Central memory CD8-positive, alpha-beta T cell (primary cell): ENCODE results near the gene SAG.
A peak's percentile ranks its signal among the peaks of the same experiment; 100 is the strongest.

Experiments
- ATAC-seq: fragments of 150-1000 bp; cut with Tn5 transposase; replicated peaks from 2 replicates; pipeline ENCODE4 v1.10.0; 2022; ENCODE audit warnings: mild to moderate bottlenecking, moderate FRiP score, moderate number of reproducible peaks; ENCODE audit not compliant: poor library complexity, severe bottlenecking; ENCODE audit errors: extremely low read depth
- DNase-seq, 2 donors: peaks; one replicate each; pipeline ENCODE4 v3.0.0; 2021; ENCODE audit warnings: low spot score in 2 of 2
- H3K27ac Mint-ChIP-seq: one replicate; pipeline ENCODE4 v1.8.0; 2022; ENCODE audit warnings: low read depth, mild to moderate bottlenecking, moderate library complexity, mixed read lengths
- H3K27me3 Mint-ChIP-seq: one replicate; pipeline ENCODE4 v1.8.0; 2022; ENCODE audit warnings: mixed read lengths
- H3K36me3 Mint-ChIP-seq: one replicate; pipeline ENCODE4 v1.8.0; 2022; ENCODE audit warnings: mild to moderate bottlenecking, moderate library complexity, mixed read lengths; ENCODE audit not compliant: insufficient read depth
- H3K4me1 Mint-ChIP-seq: one replicate; pipeline ENCODE4 v1.8.0; 2022; ENCODE audit warnings: mixed read lengths
- H3K4me3 Mint-ChIP-seq: one replicate; pipeline ENCODE4 v1.8.0; 2022; ENCODE audit warnings: mild to moderate bottlenecking, moderate library complexity, mixed read lengths
- H3K9me3 Mint-ChIP-seq: one replicate; pipeline ENCODE4 v1.8.0; 2022; ENCODE audit warnings: mixed read lengths

The SAG gene

DNA sequence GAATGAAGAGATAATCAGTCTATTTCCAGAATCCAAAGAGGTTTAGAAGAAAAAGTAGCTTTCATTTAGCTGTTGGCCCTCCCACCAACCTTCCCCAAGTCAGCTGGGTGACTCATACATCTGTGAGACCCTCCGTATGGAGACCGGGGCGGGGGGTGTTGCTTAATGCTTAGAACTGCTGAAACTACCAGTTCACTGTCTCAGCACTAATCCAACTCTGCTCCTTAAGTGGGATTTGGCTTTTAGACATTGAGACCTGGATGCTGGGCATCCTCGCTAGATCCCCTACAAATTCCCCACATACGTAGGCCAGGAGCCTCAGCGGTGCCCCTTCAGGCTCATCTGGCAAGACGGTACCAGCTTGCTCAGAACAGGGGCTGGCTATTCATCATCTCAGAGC, at the start of gene SAG:
TSS of gene SAG (plus strand) at position 252 of the 400 bp plus-strand sequence. CDS start 1,374 bp downstream, outside the sequence.
- peak within 1 kb of the TSS; percentile 65 for H3K27ac Mint-ChIP-seq
- H3K4me1 Mint-ChIP-seq = peaks cover 7% of the 10 kb centered on the region
- H3K9me3 Mint-ChIP-seq = no peaks in the 10 kb centered on the region
- no peak within 1 kb of the TSS for H3K4me3 Mint-ChIP-seq
- DNase-seq (no peak), ATAC-seq (no peak)
- H3K27me3 Mint-ChIP-seq = no peaks in the 10 kb centered on the region
- peaks cover 2% of the 10 kb centered on the region for H3K36me3 Mint-ChIP-seq

DNA sequence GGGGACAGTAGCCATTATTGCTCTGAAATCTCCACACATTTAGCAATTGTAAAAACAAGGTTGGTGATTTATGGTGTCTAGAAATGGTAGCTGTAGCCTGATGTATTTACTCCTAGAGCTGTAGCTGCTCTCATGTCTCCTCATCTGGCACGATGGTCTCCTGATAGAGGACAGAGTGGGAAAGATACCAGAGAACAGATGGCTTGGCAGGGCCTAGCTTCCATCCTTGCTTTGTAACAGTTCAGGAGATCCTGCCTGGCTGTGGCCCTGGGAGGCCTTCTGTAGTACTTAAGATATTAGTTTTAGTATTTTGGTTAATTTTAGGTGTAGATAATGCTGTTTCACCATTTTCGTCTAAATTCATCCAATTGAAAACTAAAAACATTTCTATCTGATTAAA, 49.4 kb upstream of the SAG start:
- H3K4me3 Mint-ChIP-seq = no peak overlapping the region

DNA sequence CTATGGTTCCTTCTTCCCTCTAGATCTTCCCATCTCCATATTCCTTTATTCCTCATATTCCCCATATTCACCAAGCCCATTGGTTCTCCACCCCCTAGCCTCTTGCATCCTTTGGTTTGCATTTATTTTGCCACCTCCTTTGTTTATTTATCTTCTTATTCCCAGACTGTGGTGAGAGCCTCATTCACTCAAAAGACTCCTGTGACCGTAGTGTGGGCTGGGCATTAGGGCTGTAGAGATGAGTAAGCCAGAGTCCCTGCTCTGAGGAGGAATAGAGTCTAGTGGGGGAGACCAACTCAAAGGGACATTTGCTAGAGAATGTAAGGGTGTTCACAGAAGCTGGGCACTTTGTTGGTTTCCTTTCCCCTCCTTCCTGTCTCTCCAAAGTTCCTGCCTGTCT, 47.9 kb upstream of the SAG start:
- H3K27ac Mint-ChIP-seq = peak overlapping the region; percentile 91
- ATAC-seq = no peak
- peaks cover 64% of the 10 kb centered on the region for H3K4me1 Mint-ChIP-seq
- peaks cover 70% of the 10 kb centered on the region for H3K36me3 Mint-ChIP-seq
- no peak for DNase-seq
- no peaks in the 10 kb centered on the region for H3K27me3 Mint-ChIP-seq
- no peak overlapping the region for H3K4me3 Mint-ChIP-seq
- H3K9me3 Mint-ChIP-seq = no peaks in the 10 kb centered on the region

More for the DNA sequence above, 49.4 kb upstream of the SAG start:
- DNase-seq = no peak
- no peaks in the 10 kb centered on the region for H3K27me3 Mint-ChIP-seq
- no peak for ATAC-seq
- peak overlapping the region; percentile 91 for H3K27ac Mint-ChIP-seq
- H3K9me3 Mint-ChIP-seq = no peaks in the 10 kb centered on the region
- H3K36me3 Mint-ChIP-seq = peaks cover 67% of the 10 kb centered on the region
- peaks cover 74% of the 10 kb centered on the region for H3K4me1 Mint-ChIP-seq

DNA sequence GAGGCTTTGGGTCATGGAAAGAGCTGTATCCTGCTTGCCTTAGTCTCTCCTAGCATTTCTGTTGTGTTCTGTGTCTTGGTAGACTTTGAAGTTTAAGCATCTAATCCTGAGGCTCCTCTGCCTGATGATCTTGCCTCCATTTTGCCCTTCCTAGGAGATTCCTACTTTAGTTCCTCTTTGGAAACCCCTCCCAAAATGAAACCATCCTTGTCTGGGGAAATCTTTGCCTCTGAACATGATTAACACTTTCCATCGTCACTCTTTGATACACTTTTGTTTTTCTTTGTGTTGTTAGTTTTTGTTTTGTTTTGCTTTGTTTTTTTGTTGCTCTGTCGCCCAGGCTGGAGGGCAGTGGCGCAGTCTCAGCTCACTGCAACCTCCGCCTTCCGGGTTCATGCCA, 47.0 kb upstream of the SAG start:
- ATAC-seq (no peak), DNase-seq (no peak)
- Mint-ChIP-seq H3K27me3 (no peaks in the 10 kb centered on the region), H3K4me1 (peaks cover 55% of the 10 kb centered on the region), H3K27ac (peak overlapping the region; percentile 91), H3K4me3 (peak overlapping the region; percentile 31), H3K9me3 (no peaks in the 10 kb centered on the region), H3K36me3 (peaks cover 74% of the 10 kb centered on the region)

DNA sequence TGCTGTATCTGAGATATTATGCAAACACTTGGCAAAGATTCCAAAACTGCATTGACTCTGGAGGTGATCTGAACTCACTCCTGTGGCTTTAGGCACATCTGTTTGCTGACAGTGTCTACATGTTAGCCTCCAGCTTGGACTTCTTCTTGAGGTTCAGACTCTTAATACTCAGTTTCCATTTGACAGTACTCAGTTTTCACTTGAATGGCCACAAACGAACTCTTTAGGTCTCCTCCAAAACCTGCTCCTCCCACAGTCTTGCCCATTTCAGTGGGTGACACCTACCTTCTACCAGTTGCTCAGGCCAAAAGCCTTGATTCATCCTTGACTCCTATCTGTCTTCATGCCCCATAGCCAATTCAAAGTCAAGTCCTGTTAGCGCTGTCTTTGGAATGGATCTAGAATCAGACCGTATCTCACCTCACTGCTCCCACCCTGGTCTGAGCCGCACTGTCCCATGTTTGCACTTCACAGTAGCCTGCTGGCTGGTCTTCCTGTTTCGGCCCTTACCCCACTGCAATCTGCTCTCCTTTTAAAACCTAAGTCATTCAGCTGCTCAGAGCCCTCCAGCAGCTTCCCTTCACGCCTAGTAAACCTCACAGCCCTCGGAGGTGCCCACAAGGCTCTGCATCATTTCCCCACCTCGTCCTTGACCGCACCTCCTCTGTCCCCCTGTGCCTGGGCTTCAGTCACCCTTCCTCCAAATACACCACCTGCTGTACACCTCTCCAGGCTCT, 45.6 kb upstream of the SAG start:
- Mint-ChIP-seq H3K4me3 (peak overlapping the region; percentile 47), H3K36me3 (peaks cover 80% of the 10 kb centered on the region), H3K27ac (peak overlapping the region; percentile 91), H3K9me3 (no peaks in the 10 kb centered on the region), H3K27me3 (no peaks in the 10 kb centered on the region), H3K4me1 (peaks cover 65% of the 10 kb centered on the region)
- peak; percentile 36 for ATAC-seq
- no peak for DNase-seq

DNA sequence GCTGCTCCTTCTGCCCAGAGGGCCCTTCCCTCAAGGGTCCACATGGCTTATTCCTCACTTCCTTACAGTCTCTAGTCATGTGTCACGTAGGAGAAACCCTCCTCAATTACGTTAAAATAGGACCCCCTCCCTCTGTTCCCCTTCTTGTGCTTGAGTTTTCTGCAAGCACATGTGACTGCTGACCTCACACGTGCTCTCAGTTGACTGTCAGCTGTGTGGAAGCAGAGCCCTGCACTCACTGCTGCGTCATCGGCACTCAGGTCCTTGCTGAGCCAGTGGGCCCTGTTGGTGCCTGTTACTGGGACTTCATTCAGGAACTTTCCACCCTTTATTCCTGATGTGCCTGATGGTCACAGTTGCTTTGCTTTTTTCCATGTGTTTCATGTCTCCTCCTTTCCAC, 45.1 kb upstream of the SAG start:
- ATAC-seq = no peak
- no peak for DNase-seq
- H3K27ac Mint-ChIP-seq = peak overlapping the region; percentile 91
- H3K4me3 Mint-ChIP-seq = peak overlapping the region; percentile 47
- no peaks in the 10 kb centered on the region for H3K27me3 Mint-ChIP-seq
- H3K36me3 Mint-ChIP-seq = peaks cover 75% of the 10 kb centered on the region
- H3K9me3 Mint-ChIP-seq = no peaks in the 10 kb centered on the region
- peaks cover 69% of the 10 kb centered on the region for H3K4me1 Mint-ChIP-seq

DNA sequence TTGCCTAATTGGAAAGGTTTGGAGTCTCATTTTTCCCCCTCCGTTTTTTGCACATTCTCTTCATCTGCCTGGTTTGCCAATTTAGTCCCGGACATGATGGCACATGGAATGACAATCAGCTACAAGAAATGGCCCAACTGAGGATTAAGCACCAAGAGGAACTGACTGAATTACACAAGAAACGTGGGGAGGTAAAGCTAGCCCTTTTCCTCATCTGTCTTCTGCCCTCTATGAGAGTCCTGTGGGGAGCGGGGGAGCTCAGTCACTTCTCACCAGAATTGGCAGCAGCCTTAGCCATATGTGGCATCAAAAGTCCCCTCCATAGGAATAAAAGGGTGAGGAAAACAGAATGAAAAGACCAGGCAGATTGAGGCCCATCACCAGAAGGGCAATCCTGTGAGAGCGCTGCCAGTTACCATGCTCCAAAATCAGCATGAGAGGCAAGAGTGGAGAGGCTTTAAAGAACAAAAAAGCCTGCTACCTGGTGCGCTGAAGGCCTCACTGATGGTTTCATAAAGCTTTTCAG, 44.5 kb upstream of the SAG start:
- no peak for DNase-seq
- peak overlapping the region; percentile 91 for H3K27ac Mint-ChIP-seq
- no peaks in the 10 kb centered on the region for H3K27me3 Mint-ChIP-seq
- H3K4me3 Mint-ChIP-seq = peak overlapping the region; percentile 47
- no peak for ATAC-seq
- H3K36me3 Mint-ChIP-seq = peaks cover 77% of the 10 kb centered on the region
- no peaks in the 10 kb centered on the region for H3K9me3 Mint-ChIP-seq
- peaks cover 72% of the 10 kb centered on the region for H3K4me1 Mint-ChIP-seq

DNA sequence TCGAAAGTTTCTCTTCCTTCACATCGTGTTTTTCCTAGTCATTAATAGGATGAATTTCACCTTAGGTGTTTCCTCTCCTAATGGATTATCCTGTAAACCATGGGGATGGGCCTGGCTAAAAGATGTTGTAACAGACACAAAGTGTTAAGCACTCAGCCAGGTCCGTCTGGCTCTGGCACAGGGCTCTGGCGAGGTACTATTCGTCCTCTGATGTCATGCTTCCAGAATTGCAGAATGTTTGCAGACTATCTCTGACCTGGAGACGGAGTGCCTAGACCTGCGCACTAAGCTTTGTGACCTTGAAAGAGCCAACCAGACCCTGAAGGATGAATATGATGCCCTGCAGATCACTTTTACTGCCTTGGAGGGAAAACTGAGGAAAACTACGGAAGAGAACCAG, 42.9 kb upstream of the SAG start:
- Mint-ChIP-seq H3K9me3 (no peaks in the 10 kb centered on the region), H3K4me1 (peaks cover 71% of the 10 kb centered on the region), H3K4me3 (no peak overlapping the region), H3K27me3 (no peaks in the 10 kb centered on the region), H3K36me3 (peaks cover 67% of the 10 kb centered on the region), H3K27ac (no peak overlapping the region)
- DNase-seq = no peak
- ATAC-seq = no peak

DNA sequence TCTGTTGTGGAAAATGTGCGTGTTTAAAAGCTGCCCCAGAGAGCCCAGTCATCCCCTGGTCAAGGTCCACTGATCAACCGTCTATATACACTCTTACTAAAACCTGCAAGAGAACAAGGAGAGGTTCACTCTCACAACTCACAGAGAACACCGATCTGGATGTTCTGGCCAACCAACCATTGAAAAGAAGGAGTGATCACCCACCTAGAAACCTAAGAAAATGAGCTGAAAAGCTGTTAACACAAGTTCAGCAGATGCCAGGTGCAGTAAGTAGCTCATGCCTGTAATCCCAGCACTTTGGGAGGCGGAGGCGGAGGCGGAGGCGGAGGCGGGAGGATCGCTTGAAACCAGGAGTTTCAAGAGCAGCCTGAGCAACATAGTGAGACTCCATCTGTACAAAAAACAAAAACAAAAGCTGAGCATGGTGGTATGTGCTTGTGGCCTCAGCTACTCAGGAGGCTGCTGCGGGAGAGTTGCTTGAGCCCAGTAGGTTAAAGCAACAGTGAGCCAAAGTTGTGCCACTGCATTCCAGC, 41.7 kb upstream of the SAG start:
- no peaks in the 10 kb centered on the region for H3K9me3 Mint-ChIP-seq
- no peak for ATAC-seq
- peaks cover 63% of the 10 kb centered on the region for H3K36me3 Mint-ChIP-seq
- DNase-seq = no peak
- peaks cover 70% of the 10 kb centered on the region for H3K4me1 Mint-ChIP-seq
- H3K27ac Mint-ChIP-seq = peak overlapping the region; percentile 95
- no peaks in the 10 kb centered on the region for H3K27me3 Mint-ChIP-seq
- peak overlapping the region; percentile 16 for H3K4me3 Mint-ChIP-seq

DNA sequence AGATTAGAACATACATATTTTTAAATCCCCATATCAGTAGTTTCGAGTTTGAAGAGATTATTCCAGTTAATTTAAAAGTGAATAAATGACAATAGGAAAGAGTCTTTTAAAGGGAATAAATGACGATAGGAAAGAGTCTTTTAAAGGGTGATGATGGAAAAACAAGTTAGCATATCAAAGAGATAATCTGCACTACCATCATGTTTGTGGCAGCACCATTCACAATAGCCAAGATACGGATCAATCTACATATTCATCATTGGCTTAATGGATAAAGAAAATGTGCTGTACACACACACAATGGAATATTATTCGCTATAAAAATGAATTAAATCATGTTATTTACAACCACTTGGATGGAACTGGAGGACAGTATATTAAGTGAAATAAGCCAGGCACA, 41.1 kb upstream of the SAG start:
- Mint-ChIP-seq H3K9me3 (no peaks in the 10 kb centered on the region), H3K4me1 (peaks cover 67% of the 10 kb centered on the region), H3K4me3 (peak overlapping the region; percentile 16), H3K27me3 (no peaks in the 10 kb centered on the region), H3K36me3 (peaks cover 59% of the 10 kb centered on the region), H3K27ac (peak overlapping the region; percentile 95)
- ATAC-seq (no peak), DNase-seq (no peak)

DNA sequence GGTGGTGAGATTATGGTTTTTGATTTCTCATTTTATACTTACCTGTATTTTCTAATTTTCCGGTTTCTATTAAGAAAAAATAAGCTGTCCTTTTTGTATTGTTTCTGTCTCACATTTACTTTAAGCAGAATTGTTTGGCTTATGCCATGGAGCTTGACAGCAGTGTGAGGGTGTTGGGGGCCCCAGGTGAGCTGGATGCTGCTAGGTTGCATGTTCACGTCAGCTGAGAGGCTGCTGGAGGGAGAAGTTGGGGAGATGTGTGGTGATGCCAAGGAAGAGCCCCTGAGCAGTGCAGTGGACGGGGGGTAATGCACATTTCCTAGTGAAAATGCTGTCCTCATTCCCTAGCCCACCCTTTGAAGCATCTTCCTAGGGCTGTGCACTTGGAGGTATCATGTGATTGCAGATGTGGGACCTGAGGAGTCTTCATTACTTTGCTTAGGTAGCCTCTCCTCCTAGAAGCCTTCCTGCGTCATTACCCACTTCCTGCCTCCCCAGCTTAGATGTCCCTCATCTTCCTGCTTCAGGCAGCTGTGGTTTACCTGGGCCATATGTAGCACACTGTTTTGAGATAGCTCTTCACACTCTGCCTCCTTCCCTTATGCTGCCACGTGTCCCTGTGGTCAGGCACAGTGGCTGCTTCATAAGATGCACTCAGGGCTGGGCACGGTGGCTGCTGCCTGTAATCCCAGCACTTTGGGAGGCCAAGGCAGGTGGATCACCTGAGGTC, 39.9 kb upstream of the SAG start:
- ATAC-seq (peak; percentile 97), DNase-seq (peak; percentile 57 to 83)
- peaks cover 56% of the 10 kb centered on the region for H3K36me3 Mint-ChIP-seq
- peak overlapping the region; percentile 95 for H3K27ac Mint-ChIP-seq
- H3K9me3 Mint-ChIP-seq = no peaks in the 10 kb centered on the region
- no peaks in the 10 kb centered on the region for H3K27me3 Mint-ChIP-seq
- H3K4me1 Mint-ChIP-seq = peaks cover 64% of the 10 kb centered on the region
- H3K4me3 Mint-ChIP-seq = peak overlapping the region; percentile 58

DNA sequence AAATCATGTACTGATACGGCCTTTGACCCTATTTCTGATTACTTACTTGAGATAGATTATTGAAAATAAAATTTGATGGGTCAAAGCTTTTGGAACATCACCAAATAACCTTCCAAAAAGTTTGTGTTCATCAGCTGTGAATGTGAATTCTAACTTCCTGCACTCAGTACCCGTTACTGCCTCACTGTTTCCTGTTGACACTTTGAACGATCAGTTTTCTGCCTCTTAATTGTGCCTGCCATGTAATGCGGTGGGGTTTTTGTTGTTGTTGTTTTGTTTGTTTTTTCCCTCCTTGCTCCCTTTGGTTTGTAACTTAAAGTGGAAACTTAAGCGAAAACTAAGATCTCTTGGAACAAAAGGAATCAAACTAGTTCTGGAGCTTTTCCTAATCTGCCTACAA, 37.2 kb upstream of the SAG start:
- Mint-ChIP-seq H3K4me1 (peaks cover 70% of the 10 kb centered on the region), H3K4me3 (peak overlapping the region; percentile 72), H3K27ac (peak overlapping the region; percentile 95), H3K27me3 (no peaks in the 10 kb centered on the region), H3K9me3 (no peaks in the 10 kb centered on the region), H3K36me3 (peaks cover 63% of the 10 kb centered on the region)
- DNase-seq (no peak), ATAC-seq (no peak)
